ENCODE results near the gene PTPRT.

Gene PTPRT

GRCh38 chr20:43017241-43018030 lies 172.3 kb downstream of the PTPRT start:
- DNase-seq: peak in 1 of 2 experiments; percentile 39

GRCh38 chr20:43016257-43016656 lies 173.4 kb downstream of the PTPRT start:
- DNase-seq: peak in 1 of 2 experiments; percentile 18

- peak; percentile 26 to 70 for DNase-seq
Measured at GRCh38 chr20:43015566-43015965, 174.1 kb downstream of the PTPRT start.

- no peak for DNase-seq
Measured at GRCh38 chr20:43014206-43014605, 175.5 kb downstream of the PTPRT start.

- DNase-seq: no peak
Measured at GRCh38 chr20:43011491-43011890, 178.2 kb downstream of the PTPRT start.

GRCh38 chr20:43009532-43009931 lies 180.2 kb downstream of the PTPRT start:
- peak in 1 of 2 experiments; percentile 49 for DNase-seq

GRCh38 chr20:43007525-43007924 lies 182.2 kb downstream of the PTPRT start:
- no peak for DNase-seq

GRCh38 chr20:43006651-43007375 lies 182.9 kb downstream of the PTPRT start:
- no peak for DNase-seq

- no peak for DNase-seq
Measured at GRCh38 chr20:43003318-43003944, 186.3 kb downstream of the PTPRT start.

GRCh38 chr20:42996141-42996540 lies 193.6 kb downstream of the PTPRT start:
- no peak for DNase-seq

- no peak for DNase-seq
Measured at GRCh38 chr20:42988319-42988718, 201.4 kb downstream of the PTPRT start.

- DNase-seq: no peak
Measured at GRCh38 chr20:42987376-42988114, 202.2 kb downstream of the PTPRT start.

- DNase-seq: peak in 1 of 2 experiments; percentile 19
Measured at GRCh38 chr20:42986143-42986773, 203.4 kb downstream of the PTPRT start.

GRCh38 chr20:42985628-42986027 lies 204.1 kb downstream of the PTPRT start:
- no peak for DNase-seq

- DNase-seq: no peak
Measured at GRCh38 chr20:42982218-42982617, 207.5 kb downstream of the PTPRT start.

- no peak for DNase-seq
Measured at GRCh38 chr20:42981253-42981652, 208.5 kb downstream of the PTPRT start.

- no peak for DNase-seq
Measured at GRCh38 chr20:42979720-42980119, 210.0 kb downstream of the PTPRT start.

- DNase-seq: no peak
Measured at GRCh38 chr20:42978184-42978974, 211.3 kb downstream of the PTPRT start.

- DNase-seq: no peak
Measured at GRCh38 chr20:42975974-42976373, 213.7 kb downstream of the PTPRT start.

GRCh38 chr20:42974347-42974746 lies 215.4 kb downstream of the PTPRT start:
- no peak for DNase-seq

- no peak for DNase-seq
Measured at GRCh38 chr20:42972591-42972990, 217.1 kb downstream of the PTPRT start.

- no peak for DNase-seq
Measured at GRCh38 chr20:42968746-42969145, 221.0 kb downstream of the PTPRT start.
